GM19438 (cell line): ENCODE measurements around the gene MORF4L2.
A peak's percentile ranks its signal among the peaks of the same experiment; 100 is the strongest.

Experiments
- ATAC-seq: cut with Tn5 transposase; IDR thresholded peaks from one replicate; pipeline ENCODE4 v1.9.1; 2021; ENCODE audit warnings: low read depth; ENCODE audit not compliant: unreplicated experiment

MORF4L2 gene

GRCh38 chrX:103637604-103638338 lies 48.7 kb downstream of the MORF4L2 start:
- ATAC-seq, result no peak

DNA sequence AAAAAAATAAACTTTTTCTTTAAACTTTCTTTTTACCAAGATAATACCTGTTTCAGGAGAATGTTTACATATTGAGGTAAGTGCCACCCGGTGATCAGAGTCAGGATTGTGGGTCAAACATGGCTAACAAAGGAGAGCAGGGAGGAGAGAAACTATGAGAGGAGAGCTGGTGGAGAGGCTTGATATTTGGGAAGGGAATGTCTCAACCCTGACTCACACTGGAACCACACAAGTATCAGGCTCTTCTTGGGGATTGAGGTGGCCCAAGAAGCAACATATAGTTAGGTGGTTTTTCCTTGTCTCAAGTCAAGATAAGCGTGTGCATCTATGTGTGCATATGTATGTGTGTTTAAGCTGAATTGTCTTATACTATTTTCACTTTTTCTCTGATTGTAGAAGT lies 51.1 kb downstream of the MORF4L2 start:
- no peak for ATAC-seq

DNA sequence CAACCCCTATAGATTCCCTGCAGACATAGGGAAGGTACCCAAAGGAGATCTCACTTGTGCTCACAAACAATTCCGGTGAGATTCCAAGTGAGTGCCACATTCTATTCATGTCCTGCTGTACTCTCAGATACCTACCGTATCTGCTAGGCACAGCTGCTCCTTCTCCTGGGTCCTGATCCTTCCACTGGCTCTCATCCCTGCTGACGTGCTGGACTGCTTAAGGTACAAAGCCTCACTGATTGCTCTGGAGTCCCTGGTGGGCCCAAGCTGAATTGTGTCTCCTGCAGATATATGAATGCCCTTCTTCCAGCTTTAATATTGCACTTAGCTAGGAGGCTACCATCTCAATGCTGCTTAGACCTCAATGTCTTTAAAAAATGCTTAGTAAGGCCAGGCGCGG lies 55.4 kb downstream of the MORF4L2 start:
- no peak for ATAC-seq

- ATAC-seq, result no peak
These were observed 56.4 kb downstream of the MORF4L2 start for GRCh38 chrX:103630171-103630511.

GRCh38 chrX:103629318-103630170 lies 57.0 kb downstream of the MORF4L2 start:
- peak; percentile 40 for ATAC-seq

GRCh38 chrX:103628386-103629317 lies 57.8 kb downstream of the MORF4L2 start, which contains the start of gene TCEAL1:
Gene TCEAL1, plus strand, starts transcription at chrX:103628975. Its CDS starts 942 bp downstream, at chrX:103629917.
- peak; percentile 61 for ATAC-seq

GRCh38 chrX:103626855-103627254 lies 59.6 kb downstream of the MORF4L2 start:
- no peak for ATAC-seq
